ENCODE data around the gene ZNF418.
"Not testable (repeated sequence)": the region's sequence is repeated elsewhere in the genome, so short reads cannot be mapped to it uniquely, and the experiment has no call there.

Gene ZNF418

DNA sequence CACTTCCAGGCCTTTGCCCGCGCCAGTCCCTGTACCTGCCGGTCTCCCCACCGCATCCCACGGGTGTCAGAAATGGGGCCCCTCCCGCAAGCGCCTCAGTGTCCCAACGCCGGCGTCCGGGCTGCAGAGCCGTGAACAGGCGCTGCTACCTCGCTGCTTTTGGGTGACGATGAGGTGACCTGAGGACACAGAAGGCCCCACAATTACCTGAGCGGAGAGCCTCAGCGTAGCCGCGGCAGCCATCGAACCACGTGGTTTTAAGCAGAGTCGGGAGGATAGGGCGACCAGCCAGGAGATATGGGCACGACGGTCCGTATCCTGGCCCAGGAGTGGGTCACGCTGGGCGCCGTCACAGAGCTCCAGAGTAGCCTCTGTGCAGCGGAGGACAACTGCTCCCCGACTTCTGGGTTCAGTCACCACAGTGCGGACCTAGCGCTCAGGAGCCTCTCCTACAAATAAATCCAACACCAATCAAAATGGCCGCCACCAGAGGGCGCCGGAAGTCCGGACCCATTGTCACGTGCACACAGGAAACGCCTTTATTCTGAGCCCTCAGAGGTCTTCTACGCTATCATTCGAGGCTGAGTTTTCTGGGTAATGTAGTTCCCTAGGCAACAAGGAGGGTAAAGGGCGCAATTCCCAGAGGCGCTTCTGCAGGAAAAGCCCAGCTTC is 46.5 kb downstream of the ZNF418 start, which contains the start of gene ZNF814:
Gene ZNF814, minus strand, starts transcription at position 478 of the 672 bp plus-strand sequence. Its CDS starts 235 bp downstream, at position 243.
- DNase-seq, result peak in 1 of 2 donors; percentile 6

DNA sequence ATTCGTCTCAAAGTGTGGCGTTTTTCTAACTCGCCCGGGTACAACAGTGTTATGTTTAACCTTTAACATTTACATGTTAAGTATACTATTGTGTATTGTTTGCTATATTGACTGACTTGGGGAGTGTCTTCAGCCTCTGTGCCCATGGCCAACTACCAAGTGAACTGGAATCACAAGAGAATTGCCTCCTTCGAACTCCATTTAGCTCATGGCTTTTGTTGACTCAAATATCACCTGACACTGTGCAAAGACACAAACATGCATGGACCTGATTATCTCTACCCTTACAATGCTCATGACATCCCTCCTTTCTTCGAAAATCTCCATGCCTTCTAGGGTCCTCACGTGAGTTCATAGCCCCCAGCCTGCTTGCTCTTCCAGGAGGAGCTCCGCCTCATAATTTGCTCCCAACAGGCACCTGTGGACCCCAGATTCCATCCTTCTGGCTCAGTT is 47.1 kb downstream of the ZNF418 start:
- DNase-seq, result no peak

GRCh38 chr19:57887195-57887941 is 47.8 kb downstream of the ZNF418 start:
- DNase-seq, result no peak

DNA sequence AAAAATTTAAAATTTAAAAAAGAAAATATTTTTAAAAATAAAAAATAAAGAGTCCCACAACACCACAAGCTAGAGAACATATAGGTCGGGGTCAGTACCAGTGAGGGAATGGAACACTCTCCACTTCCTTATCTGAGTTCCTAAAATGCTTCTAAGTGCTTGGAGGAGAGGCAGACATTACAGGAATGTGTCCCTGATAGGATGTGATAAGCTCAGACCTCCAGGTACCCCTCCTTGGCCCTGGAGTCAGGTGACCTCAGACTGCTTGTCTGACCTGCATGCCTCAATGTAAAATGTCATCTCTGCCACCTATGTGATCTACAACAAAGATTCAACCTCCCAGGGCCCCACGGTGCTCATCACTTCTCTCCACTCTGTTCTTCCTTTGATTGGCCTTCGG is 49.2 kb downstream of the ZNF418 start:
- no peak for DNase-seq

- not testable (repeated sequence) for DNase-seq
Measured at GRCh38 chr19:57873883-57874799, 61.1 kb downstream of the ZNF418 start.

GRCh38 chr19:57872450-57872849 is 62.8 kb downstream of the ZNF418 start:
- no peak for DNase-seq

Data from bone marrow (tissue), 2 donors.